IMR-90 (cell line): Measurements from ENCODE around the gene GJC3. TPM values are rescaled to one million over a fixed set of nuclear protein-coding genes. Genes with fewer than 3 reads are reported as not detected.

Experiments
- microRNA-seq, 2 experiments: library from miRNA; stranded (forward) in 1 of 2; unstranded in 1 of 2; fragments of 10-50 nt in 1 of 2; fragments of <30 nt in 1 of 2; gene quantifications in 1 of 2; microRNA quantifications in 1 of 2; one replicate each; pipeline versions ENCODE3 to v1.1.0; 2013 to 2020; ENCODE audit not compliant: insufficient read depth in 1 of 2, insufficient read length in 1 of 2, unreplicated experiment in 1 of 2
- polyA plus RNA-seq, 3 experiments: library from polyadenylated mRNA; depleted of rRNA; stranded (reverse); fragments of >200 nt; gene quantifications; 2 replicates each; pipeline ENCODE4 v1.2.3, GENCODE V29; 2012; ENCODE audit warnings: low replicate concordance in 1 of 3
- small RNA-seq, 5 experiments: library from RNA; depleted of rRNA; stranded (forward); fragments of <200 nt; gene quantifications; one replicate each; pipeline ENCODE3, GENCODE V24; 2012
- total RNA-seq: library from RNA; depleted of rRNA; stranded (reverse); fragments of >200 nt; gene quantifications from 2 replicates; pipeline ENCODE4 v1.2.3, GENCODE V29; 2012; rRNA removed

Gene GJC3
- total and polyA plus RNA-seq, 2 of the 4 experiments (the other 2 are of a cell fraction): not detected

Small RNA genes lying within 50 kb of the gene (microRNA-seq; reads per million reads assigned to microRNA genes)
- gene RF00019 (ENCODE audit: insufficient read depth, insufficient read length) (not detected), gene RF00561 (ENCODE audit: insufficient read depth, insufficient read length) (not detected)

Small RNA genes lying within 50 kb of the gene (small RNA-seq; reads per million reads assigned to genes)
- gene RF00019: 0 reads per million in 5 experiments
- gene RF00561: 0 reads per million in 5 experiments

Other genes with a start within 250 kb of the GJC3 start
- not detected in 2 replicates for gene CYP3A5, start 249.6 kb downstream of the GJC3 start, total RNA-seq
- gene CYP3A5, start 249.6 kb downstream of the GJC3 start, polyA plus RNA-seq (2012; rRNA removed): not detected in 2 replicates
- gene CYP3A7, start 194.4 kb downstream of the GJC3 start, total RNA-seq: not detected in 2 replicates
- gene CYP3A7, start 194.4 kb downstream of the GJC3 start, polyA plus RNA-seq (2012; rRNA removed): not detected in 2 replicates
- not detected in 2 replicates for gene CYP3A4, start 145.4 kb downstream of the GJC3 start, total RNA-seq
- gene CYP3A4, start 145.4 kb downstream of the GJC3 start, polyA plus RNA-seq (2012; rRNA removed): not detected in 2 replicates
- gene CYP3A43, start 101.6 kb downstream of the GJC3 start, total RNA-seq: not detected in 2 replicates
- not detected in 2 replicates for gene CYP3A43, start 101.6 kb downstream of the GJC3 start, polyA plus RNA-seq (2012; rRNA removed)
- 0.18 TPM in 1 of 2 replicates, not detected in the other for gene OR2AE1, start 52.6 kb downstream of the GJC3 start, total RNA-seq
- 0.17 TPM in 1 of 2 replicates, not detected in the other for gene OR2AE1, start 52.6 kb downstream of the GJC3 start, polyA plus RNA-seq (2012; rRNA removed)
- 10.6 and 15.3 TPM in 2 replicates for gene TRIM4, start 10.1 kb downstream of the GJC3 start, total RNA-seq
- gene TRIM4, start 10.1 kb downstream of the GJC3 start, polyA plus RNA-seq (2012; rRNA removed): 11.5 and 13.4 TPM in 2 replicates
- gene AZGP1, start 46.4 kb upstream of the GJC3 start, total RNA-seq: not detected in 2 replicates
- not detected in 2 replicates for gene AZGP1, start 46.4 kb upstream of the GJC3 start, polyA plus RNA-seq (2012; rRNA removed)
- gene ZKSCAN1, start 86.0 kb upstream of the GJC3 start, total RNA-seq: 30.3 and 40.7 TPM in 2 replicates
- 10.8 and 13.7 TPM in 2 replicates for gene ZKSCAN1, start 86.0 kb upstream of the GJC3 start, polyA plus RNA-seq (2012; rRNA removed)
- 13.1 and 13.3 TPM in 2 replicates for gene ZSCAN21, start 120.2 kb upstream of the GJC3 start, total RNA-seq
- 10.8 and 11.5 TPM in 2 replicates for gene ZSCAN21, start 120.2 kb upstream of the GJC3 start, polyA plus RNA-seq (2012; rRNA removed)
- 30.8 and 33.1 TPM in 2 replicates for gene ZNF3, start 152.1 kb upstream of the GJC3 start, total RNA-seq
- 20.4 and 24.8 TPM in 2 replicates for gene ZNF3, start 152.1 kb upstream of the GJC3 start, polyA plus RNA-seq (2012; rRNA removed)
- gene COPS6, start 159.3 kb upstream of the GJC3 start, total RNA-seq: 158 and 185 TPM in 2 replicates
- gene COPS6, start 159.3 kb upstream of the GJC3 start, polyA plus RNA-seq (2012; rRNA removed): 303 and 325 TPM in 2 replicates
- 130 and 137 TPM in 2 replicates for gene MCM7, start 171.8 kb upstream of the GJC3 start, total RNA-seq
- gene MCM7, start 171.8 kb upstream of the GJC3 start, polyA plus RNA-seq (2012; rRNA removed): 104 and 119 TPM in 2 replicates
- 18.6 and 21.1 TPM in 2 replicates for gene AP4M1, start 172.0 kb upstream of the GJC3 start, total RNA-seq
- 20.5 and 21.4 TPM in 2 replicates for gene AP4M1, start 172.0 kb upstream of the GJC3 start, polyA plus RNA-seq (2012; rRNA removed)
- 11.3 and 14.4 TPM in 2 replicates for gene TAF6, start 189.7 kb upstream of the GJC3 start, total RNA-seq
- gene TAF6, start 189.7 kb upstream of the GJC3 start, polyA plus RNA-seq (2012; rRNA removed): 55.3 and 56.5 TPM in 2 replicates
- gene CNPY4, start 190.0 kb upstream of the GJC3 start, total RNA-seq: 13.3 and 20.0 TPM in 2 replicates
- 18.1 and 21.9 TPM in 2 replicates for gene CNPY4, start 190.0 kb upstream of the GJC3 start, polyA plus RNA-seq (2012; rRNA removed)
- gene MBLAC1, start 197.3 kb upstream of the GJC3 start, total RNA-seq: 0.56 and 0.72 TPM in 2 replicates
- 1.4 and 1.6 TPM in 2 replicates for gene MBLAC1, start 197.3 kb upstream of the GJC3 start, polyA plus RNA-seq (2012; rRNA removed)
- gene LAMTOR4, start 219.3 kb upstream of the GJC3 start, total RNA-seq: 131 and 134 TPM in 2 replicates
- 268 and 289 TPM in 2 replicates for gene LAMTOR4, start 219.3 kb upstream of the GJC3 start, polyA plus RNA-seq (2012; rRNA removed)
- 4.4 and 4.5 TPM in 2 replicates for gene TRAPPC14, start 229.1 kb upstream of the GJC3 start, total RNA-seq
- 14.1 and 15.9 TPM in 2 replicates for gene TRAPPC14, start 229.1 kb upstream of the GJC3 start, polyA plus RNA-seq (2012; rRNA removed)
- gene GAL3ST4, start 239.0 kb upstream of the GJC3 start, total RNA-seq: 0.90 and 1.1 TPM in 2 replicates
- gene GAL3ST4, start 239.0 kb upstream of the GJC3 start, polyA plus RNA-seq (2012; rRNA removed): 7.3 and 8.5 TPM in 2 replicates
- gene GPC2, start 247.8 kb upstream of the GJC3 start, total RNA-seq: 1.4 and 1.8 TPM in 2 replicates
- gene GPC2, start 247.8 kb upstream of the GJC3 start, polyA plus RNA-seq (2012; rRNA removed): 5.7 and 6.0 TPM in 2 replicates
- gene STAG3, start 248.3 kb upstream of the GJC3 start, total RNA-seq: 0.28 and 0.36 TPM in 2 replicates
- gene STAG3, start 248.3 kb upstream of the GJC3 start, polyA plus RNA-seq (2012; rRNA removed): 0.47 and 0.65 TPM in 2 replicates